GM13976 (cell line): ENCODE data around the gene CTXND2.
"Not testable (repeated sequence)": the region's sequence is repeated elsewhere in the genome, so short reads cannot be mapped to it uniquely, and the experiment has no call there.

Experiments
- DNase-seq: peaks from one replicate; pipeline ENCODE4 v3.0.0; 2012; ENCODE audit warnings: low spot score
- in situ Hi-C: fragments of 300-500 bp; cut with MboI; formaldehyde crosslinking; loops from one replicate; pipeline ENCODE4 v1.12.0; 2022; ENCODE audit warnings: low sequenced_read_pairs, mixed read lengths, inconsistent platforms; ENCODE audit not compliant: unreplicated experiment
- TF ChIP-seq, protein P1 (sequence below): IDR thresholded peaks from 2 replicates; pipeline ENCODE4 v1.5.1; 2012; ENCODE audit warnings: borderline replicate concordance, mild to moderate bottlenecking; ENCODE audit not compliant: insufficient read depth; ENCODE audit errors: extremely low read depth, missing control alignments, control extremely low read depth

The CTXND2 gene

DNA sequence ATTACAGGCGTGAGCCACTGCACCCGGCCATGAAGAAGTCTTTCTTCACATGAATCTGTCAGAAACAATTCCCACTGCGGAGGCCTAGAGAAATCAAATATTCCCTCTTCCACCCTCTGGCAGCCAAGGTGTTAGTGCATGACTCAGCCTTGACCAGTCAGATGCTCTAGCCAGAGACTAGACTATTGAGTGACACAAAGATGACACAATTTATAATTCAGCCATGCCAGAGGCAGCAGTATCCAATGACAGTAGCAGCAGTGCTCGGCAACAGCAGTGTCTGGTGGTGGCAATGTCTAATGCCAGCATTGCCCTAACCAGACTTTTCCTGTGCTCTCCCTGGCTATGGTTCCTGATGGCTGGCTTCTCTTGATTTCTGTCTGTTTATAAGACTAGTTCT is 8.7 kb downstream of the CTXND2 start:
- no peak for DNase-seq
- in situ Hi-C loops = no loop called here
- TF ChIP-seq, protein P1, sequence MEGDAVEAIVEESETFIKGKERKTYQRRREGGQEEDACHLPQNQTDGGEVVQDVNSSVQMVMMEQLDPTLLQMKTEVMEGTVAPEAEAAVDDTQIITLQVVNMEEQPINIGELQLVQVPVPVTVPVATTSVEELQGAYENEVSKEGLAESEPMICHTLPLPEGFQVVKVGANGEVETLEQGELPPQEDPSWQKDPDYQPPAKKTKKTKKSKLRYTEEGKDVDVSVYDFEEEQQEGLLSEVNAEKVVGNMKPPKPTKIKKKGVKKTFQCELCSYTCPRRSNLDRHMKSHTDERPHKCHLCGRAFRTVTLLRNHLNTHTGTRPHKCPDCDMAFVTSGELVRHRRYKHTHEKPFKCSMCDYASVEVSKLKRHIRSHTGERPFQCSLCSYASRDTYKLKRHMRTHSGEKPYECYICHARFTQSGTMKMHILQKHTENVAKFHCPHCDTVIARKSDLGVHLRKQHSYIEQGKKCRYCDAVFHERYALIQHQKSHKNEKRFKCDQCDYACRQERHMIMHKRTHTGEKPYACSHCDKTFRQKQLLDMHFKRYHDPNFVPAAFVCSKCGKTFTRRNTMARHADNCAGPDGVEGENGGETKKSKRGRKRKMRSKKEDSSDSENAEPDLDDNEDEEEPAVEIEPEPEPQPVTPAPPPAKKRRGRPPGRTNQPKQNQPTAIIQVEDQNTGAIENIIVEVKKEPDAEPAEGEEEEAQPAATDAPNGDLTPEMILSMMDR = no peak

DNA sequence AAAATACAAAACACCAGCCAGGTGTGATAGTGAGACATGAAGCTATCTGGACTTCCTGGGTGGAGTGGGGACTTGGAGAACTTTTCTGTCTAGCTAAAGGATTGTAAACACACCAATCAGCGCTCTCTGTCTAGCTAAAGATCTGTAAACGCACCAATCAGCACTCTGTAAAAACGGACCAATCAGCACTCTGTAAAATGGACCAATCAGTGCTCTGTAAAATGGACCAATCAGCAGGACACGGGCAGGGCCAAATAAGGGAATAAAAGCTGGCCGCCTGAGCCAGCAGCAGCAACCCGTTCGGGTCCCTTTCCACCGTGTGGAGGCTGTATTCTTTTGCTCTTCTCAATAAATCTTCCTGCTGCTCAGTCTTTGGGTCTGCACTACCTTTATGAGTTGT is 12.9 kb downstream of the CTXND2 start:
- DNase-seq, in situ Hi-C loops: not testable (repeated sequence)

DNA sequence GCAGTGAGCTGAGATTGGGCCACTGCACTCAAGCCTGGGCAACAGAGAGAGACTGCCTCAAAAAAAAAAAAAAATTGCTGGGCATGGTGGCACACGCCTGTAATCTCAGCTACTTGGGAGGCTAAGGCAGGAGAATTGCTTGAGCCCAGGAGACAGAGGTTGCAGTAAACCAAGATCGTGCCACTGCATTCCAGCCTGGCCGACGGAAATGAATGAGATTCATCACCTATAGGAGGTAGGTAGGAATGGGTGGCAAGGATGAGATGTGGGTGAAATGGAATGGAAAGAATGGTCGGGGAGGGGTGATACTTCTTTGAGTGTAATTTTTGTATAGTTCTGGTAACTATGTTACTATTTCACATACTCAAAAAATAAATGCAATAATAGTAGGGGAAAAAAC is 15.4 kb downstream of the CTXND2 start:
- in situ Hi-C loops = no loop called here
- TF ChIP-seq, protein P1 = no peak
- no peak for DNase-seq

DNA sequence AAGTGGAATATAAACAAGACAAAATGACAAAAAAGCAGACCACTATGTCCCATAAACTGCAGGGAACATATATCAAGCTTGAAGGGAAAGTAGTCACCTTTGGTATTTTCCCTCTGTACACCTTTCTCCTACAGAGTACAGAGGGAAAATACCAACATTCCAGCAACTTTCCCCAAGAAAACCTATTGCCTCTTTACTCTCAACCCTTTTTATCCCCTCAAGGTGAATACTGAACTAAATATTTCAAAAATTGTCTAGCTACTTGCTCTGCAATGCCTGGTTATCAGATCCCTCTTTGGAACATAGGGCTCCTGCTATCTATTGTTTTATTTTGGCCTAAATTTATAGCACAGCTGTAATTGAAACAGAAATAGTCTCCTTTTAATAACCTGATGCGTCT is 15.8 kb downstream of the CTXND2 start:
- TF ChIP-seq, protein P1 = no peak
- no peak for DNase-seq
- in situ Hi-C loops = no loop called here

DNA sequence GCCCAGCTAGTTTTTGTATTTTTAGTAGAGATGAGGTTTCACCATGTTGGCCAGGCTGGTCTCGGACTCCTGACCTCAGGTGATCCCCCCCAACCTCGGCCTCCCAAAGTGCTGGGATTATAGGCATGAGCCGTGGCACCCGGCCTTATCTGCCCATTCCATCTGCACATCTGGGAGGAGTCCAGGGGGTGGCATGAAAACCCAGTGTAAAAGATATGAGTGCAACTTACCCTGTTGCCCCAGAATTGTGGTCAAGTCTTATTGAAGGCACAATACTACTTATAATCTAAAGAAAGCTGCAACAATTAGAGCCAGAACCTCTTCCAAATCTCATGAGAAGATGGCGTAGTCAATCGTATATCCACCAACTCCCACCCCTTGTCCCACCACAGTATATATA is 18.4 kb downstream of the CTXND2 start:
- TF ChIP-seq, protein P1 = no peak
- in situ Hi-C loops = no loop called here
- DNase-seq = no peak

DNA sequence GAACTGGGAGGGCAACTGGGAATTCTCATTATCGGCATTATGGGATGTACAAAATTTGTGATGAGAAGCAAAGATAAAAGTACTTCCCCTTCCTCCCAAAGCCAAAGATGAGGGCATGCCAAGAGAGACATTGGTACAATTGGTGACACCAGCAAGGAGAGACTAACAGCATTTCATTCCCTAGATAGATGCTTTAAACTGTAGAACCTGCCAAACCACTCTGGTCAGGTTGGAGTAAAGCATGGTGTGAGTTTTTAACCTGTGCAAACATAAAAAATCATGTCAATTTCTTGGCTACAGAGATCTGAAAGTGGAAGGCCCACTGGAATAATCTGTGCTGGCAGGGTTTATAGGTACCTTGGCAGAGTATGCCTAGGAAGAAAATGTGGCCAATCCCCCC is 19.4 kb downstream of the CTXND2 start:
- in situ Hi-C loops = no loop called here
- TF ChIP-seq, protein P1 = no peak
- DNase-seq = no peak

DNA sequence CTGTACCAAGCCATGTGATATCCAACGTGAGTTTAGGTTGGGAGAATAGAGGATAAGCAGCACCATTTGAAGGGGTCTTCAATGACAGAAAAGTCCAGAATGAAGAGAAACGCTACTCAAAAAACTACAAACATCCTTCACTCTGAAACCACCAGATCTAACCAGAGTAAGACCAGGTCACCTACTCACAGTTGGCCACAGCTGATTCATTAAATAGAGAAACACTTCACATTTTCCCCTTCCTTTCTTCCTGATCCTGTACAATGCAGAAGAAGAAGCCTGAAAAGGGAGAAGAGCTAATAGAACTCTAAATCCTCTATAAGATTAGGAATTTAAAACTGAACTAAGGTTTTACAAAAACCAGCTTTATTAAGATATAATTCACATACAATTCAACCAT is 19.9 kb downstream of the CTXND2 start:
- no peak for DNase-seq
- TF ChIP-seq, protein P1 = no peak
- in situ Hi-C loops = no loop called here
